Stimulated activated CD4-positive, alpha-beta T cell treated with anti-CD3 and anti-CD28 coated beads, Interleukin-15, amount 100 ng/mL, for 24 hours (primary cell): ENCODE results near the gene ISCA1.

Source experiments
- DNase-seq: peaks from one replicate; pipeline ENCODE4 v3.0.0-alpha.2; 2020

ISCA1 gene

DNA sequence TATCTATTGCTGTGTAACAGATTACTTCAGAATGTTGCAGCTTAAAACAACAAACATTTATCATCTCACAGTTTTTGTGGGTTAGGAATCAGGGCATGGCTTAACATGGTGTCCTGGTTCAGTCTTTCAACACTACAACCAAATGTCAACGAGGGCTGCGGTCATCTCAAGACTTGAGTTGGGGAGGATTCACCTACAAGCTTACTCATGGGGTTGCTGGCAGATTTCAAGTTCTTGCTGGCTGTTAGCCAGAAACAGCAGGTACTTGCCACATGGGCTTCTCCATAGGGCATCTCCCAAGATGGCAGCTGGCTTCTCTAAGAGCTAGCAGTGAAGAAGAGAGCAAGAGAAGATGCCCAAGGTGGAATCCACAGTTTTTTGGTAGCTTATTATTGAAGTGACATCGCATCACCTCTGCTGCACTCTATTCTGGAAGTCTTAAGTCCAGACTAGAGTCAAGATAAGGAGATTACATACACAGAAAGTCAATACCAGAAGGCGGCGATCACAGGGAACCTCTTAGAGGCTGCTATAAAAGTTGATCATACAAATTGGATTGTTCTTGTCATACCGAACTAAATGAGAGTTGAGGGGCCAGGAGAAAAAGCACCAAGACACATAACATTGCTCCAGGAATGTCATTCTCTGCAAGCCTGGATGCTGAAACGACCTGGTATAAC is 65.1 kb downstream of the ISCA1 start:
- DNase-seq = no peak
